Measurements from ENCODE around the gene SH2D3C. TPM values are rescaled to one million over a fixed set of nuclear protein-coding genes. Genes with fewer than 3 reads are reported as not detected.
A peak's percentile ranks its signal among the peaks of the same experiment; 100 is the strongest.
"Not testable (repeated sequence)": the region's sequence is repeated elsewhere in the genome, so short reads cannot be mapped to it uniquely, and the experiment has no call there.

Gene SH2D3C
- polyA plus RNA-seq, 4 donors: 10.3 to 17.8 (median 14.1) TPM

DNA sequence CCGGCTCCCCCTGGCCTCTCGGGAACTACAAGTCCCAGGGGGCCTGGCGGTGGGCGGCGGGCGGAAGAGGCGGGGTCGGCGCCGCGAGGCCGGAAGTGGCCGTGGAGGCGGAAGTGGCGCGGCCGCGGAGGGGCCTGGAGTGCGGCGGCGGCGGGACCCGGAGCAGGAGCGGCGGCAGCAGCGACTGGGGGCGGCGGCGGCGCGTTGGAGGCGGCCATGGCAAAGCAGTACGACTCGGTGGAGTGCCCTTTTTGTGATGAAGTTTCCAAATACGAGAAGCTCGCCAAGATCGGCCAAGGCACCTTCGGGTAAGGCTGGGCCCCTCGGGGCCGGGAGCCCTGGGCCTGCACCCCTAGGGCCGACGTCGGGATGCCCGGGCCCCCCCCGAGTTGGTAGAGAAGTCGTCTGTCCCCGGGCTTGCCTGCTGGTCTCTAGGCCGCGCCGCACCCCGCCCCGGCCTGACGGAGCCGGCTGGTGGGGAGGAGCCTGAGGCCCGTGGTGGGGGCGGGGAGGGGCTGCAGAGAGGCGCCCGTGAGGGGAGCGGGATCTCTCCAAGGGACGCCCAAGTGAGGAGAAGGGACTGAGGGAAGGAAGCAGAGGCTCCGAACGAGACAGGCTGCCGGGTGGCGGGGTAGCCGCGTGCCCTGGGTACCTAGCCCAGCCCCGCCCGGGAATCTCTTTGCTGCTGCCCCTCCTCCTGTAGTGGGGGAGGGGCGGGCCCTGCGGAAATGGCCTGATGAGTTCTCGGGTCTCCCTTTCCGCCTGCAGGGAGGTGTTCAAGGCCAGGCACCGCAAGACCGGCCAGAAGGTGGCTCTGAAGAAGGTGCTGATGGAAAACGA is 7.7 kb upstream of the SH2D3C start, which contains the start of gene CDK9:
Gene CDK9, plus strand, starts transcription at position 102 of the 840 bp plus-strand sequence. Its CDS starts 115 bp downstream, at position 217.
- DNase-seq (ENCODE audit: low read depth in 4 of 4, low spot score in 3 of 4): peak in 2 of 4 donors; percentile 69 to 78

DNA sequence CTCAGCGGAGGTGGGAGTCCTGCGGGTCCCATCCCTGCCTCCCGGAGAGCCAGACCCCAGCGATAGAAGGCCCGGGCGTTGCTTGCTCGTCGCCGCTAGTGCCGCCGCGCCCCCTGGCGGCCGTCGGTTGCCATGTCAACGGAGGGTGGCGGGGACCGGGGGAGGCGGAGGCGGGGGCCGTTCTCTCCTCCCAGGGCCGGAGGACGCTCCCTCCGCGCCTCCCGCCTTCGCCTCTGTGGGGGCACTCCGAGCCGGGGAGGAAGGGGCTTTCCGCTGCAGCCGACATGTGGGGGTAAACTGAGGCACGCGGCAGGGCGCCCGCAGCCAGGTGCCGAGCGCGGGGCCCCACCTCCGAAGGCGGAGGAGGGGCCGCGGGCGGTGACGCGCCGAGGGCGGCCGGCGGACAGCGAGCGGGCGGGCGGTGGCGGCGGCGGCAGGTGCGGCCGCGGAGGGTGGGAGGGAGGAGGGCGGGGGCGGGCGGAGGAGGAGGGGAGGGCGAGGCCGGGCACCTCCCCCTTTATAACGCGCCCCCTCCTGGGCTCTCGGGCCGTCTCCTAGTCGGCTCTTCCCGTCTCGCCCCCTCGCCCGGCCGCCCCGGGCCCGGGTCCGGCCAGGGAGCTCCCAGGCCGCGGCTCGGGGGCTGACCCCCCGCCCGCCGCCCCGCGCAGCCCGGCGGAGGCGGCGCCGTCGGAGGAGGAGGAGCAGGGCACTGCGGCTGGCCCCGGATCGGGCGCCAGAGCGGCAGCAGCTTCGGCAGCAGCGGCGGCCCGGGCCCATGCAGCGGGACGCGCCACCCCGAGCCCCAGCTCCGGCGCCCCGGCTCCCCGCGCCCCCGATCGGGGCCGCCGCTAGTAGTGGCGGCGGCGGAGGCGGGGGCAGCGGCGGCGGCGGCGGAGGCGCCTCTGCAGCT is 6.8 kb upstream of the SH2D3C start:
- peak in 2 of 4 donors; percentile 65 to 72 for DNase-seq (ENCODE audit: low read depth in 4 of 4, low spot score in 3 of 4)

GRCh38 chr9:127783111-127784008 is 4.9 kb upstream of the SH2D3C start:
- no peak for DNase-seq (ENCODE audit: low read depth in 4 of 4, low spot score in 3 of 4)

DNA sequence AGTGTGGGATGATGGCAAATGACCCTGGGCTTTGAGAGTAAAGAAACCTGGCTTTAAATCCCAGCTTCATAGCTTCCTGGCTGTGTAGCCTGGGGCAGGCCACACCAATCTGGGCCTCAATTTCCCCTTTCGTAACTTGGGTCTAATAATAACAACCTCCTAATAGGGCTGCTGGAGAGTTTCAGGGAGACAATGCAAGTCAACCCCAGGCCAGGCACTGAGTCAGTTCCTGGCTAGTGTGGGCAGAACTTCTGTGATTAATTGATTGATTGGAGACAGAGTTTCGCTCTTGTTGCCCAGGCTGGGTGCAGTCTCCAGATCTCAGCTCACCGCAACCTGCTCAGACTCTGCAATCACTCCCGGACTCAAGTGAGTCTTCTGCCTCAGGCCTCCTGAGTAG is 3.3 kb upstream of the SH2D3C start:
- no peak for DNase-seq (ENCODE audit: low read depth in 4 of 4, low spot score in 3 of 4)

GRCh38 chr9:127780909-127781308 is 2.4 kb upstream of the SH2D3C start:
- not testable (repeated sequence) for DNase-seq (ENCODE audit: low read depth in 4 of 4, low spot score in 3 of 4)

DNA sequence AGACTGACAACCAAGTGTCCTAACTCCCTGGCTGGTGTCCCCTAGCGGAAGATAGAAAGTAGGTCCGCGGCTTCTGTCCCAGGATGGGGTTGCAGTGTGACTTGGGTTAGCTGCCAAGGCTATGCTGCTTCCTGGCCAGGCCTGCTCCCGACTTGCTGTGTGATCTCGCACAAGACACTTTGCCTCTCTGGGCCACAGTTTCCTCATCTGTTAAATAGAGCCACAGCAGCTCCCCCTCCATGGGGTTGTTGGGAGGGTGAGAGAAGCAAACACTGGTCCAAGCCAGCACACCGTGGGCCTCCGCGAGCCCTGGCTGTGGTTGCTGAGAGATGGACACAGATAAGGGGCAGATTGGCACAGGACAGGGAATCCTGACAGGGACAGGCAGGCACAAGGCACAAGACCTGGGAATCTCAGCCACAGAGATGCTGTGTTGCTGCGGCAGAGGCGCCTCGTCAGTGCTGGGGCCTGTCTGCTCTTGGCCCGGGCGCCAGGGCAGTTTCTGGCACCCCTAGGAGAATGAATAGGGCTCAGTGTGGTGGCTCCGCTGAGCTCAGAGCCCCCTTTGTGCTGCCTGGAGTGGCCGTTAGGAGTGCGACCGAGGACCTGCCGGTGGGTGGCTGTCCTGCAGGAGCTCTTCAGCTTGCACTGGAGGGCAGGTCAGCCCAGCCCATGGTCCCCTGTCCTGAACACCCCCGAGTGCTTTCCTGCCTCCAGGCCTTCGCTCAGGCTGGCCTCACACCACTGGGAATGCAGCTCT is 1.8 kb upstream of the SH2D3C start:
- no peak for DNase-seq (ENCODE audit: low read depth in 4 of 4, low spot score in 3 of 4)

GRCh38 chr9:127779136-127779981 is 893 bp upstream of the SH2D3C start:
- no peak for DNase-seq (ENCODE audit: low read depth in 4 of 4, low spot score in 3 of 4)

- no peak for DNase-seq (ENCODE audit: low read depth in 4 of 4, low spot score in 3 of 4)
Measured at GRCh38 chr9:127777368-127777980, 992 bp downstream of the SH2D3C start.

DNA sequence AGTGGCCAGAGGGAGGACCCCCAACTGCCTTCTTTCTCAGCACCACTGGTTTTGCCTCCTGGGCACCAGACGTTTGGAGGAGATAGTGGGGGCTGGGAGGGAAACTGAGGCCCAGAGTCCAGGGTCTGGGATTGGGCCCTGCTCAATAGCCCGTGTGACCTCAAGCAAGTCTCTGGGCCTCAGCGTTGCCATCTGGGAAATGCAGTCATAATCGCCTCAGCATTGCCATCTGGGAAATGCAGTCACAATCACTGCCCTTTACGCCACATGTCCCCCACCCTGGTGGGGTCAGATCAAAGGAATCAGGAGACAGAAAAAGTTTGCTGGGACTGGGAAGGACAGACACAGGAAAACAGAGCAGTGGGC is 1.6 kb downstream of the SH2D3C start:
- no peak for DNase-seq (ENCODE audit: low read depth in 4 of 4, low spot score in 3 of 4)

GRCh38 chr9:127776195-127776923 is 2.1 kb downstream of the SH2D3C start:
- DNase-seq (ENCODE audit: low read depth in 4 of 4, low spot score in 3 of 4): no peak

DNA sequence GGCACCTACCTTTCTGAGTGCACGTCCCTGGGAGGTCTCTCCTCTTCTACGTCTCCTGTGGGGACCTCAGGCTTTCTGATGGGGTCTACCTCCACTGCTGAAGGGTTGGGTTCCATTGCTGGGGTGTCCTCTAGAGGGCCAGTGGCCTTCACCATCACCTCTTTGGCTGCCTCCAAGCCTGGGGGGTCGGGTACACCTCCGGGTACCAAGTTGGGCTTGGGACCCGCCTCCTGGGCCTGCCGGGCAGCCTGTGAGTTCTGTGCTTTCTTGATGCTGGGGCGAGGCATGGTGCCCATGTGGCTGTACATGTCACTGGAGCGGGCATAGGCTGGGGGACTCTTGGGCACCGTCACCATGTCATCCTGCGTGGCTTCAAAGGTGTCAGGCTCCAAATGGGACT is 4.5 kb downstream of the SH2D3C start:
- DNase-seq (ENCODE audit: low read depth in 4 of 4, low spot score in 3 of 4): no peak

GRCh38 chr9:127773272-127773671 is 5.2 kb downstream of the SH2D3C start:
- no peak for DNase-seq (ENCODE audit: low read depth in 4 of 4, low spot score in 3 of 4)

DNA sequence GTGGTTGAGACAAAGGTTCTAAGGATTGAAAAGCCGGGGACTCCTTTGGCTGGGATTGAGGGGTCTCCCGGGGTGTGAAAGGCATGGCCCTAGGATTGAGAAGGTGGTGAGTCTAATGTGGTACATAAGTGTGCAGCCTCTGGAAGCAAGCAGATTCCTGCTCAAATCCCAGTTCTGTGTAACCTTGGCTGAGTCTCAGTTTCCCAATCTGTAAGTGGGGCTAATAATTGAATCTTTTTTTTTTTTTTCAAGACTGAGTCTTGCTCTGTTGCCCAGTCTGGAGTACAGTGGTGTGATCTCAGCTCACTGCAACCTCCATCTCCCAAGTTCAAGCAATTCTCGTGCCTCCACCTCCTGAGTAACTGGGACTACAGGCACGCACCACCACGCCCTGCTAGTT is 5.9 kb downstream of the SH2D3C start:
- DNase-seq (ENCODE audit: low read depth in 4 of 4, low spot score in 3 of 4): no peak

DNA sequence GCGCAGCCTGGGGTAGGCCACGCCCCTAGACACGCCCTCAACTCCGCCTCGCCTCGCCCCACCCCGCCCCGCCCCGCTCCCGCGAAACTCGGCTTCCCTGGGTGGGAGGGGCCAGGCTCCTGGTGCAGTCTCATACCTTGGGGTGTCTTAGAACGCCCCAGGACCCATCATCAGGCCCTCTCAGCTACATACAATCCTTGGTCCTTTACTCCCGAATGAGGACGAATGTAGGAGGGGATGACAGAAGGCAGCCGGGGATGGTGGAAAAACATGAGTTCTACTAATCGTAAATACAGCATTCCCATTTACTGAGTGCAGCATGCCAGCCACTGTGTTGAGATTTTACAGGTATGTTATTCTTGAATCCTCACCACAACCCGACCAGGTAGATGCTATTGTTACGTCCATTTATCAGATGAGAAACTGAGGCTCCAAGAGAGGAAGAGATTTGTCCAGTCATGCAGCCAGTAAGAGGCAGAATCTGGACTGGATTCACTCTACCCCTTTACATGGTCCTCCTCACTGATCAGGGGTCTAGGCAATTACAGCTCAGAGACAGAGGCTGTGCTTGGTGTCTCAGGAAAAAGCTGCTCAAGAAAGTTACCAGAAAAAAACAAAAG is 6.8 kb downstream of the SH2D3C start:
- no peak for DNase-seq (ENCODE audit: low read depth in 4 of 4, low spot score in 3 of 4)

DNA sequence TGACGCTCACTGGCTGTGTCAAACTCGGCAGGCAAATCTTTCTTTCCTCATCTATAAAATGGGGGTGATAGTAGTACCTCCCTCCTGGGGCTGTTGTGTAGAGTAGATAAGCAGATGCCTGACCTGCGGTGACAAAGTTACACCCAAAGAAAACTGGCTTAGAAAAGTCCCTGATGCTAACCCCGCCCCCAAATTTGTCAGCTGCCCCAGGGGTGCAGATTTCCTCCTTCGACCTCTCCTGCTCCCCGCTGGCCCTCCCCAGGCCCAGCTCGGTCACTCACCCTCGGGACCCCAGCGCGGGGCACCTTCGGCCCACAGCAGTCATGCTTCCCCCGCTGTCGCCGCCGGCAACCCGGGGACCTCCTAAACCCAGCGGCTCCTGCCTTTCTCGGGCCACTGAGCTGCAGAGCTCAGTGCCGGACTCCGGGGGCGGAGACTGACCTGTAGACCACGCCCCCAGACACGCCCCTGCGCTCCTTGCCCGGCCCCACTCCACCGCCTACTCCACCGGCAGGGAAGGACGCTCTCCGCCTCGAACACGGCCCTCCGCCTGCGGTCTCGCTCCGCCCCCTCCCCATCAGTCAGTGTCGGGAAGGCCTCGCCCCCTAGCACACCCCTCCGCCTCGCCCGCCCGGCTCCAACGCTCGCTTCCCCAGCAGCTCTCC is 7.4 kb downstream of the SH2D3C start:
- peak; percentile 91 to 96 (median 94) for DNase-seq (ENCODE audit: low read depth in 4 of 4, low spot score in 3 of 4)

- no peak for DNase-seq (ENCODE audit: low read depth in 4 of 4, low spot score in 3 of 4)
Measured at GRCh38 chr9:127770583-127770904, 7.9 kb downstream of the SH2D3C start.
